Smooth muscle cell (in vitro differentiated cells): ENCODE results near the gene SIRPB1. TPM values are rescaled to one million over a fixed set of nuclear protein-coding genes. Genes with fewer than 3 reads are reported as not detected.

Experiments
- DNase-seq: peaks from one replicate; lab custom pipeline; 2025; ENCODE audit not compliant: unreplicated experiment; lab: John Stamatoyannopoulos, UW
- H2AFZ ChIP-seq: fragments of 200-600 bp; sonication (generic); 2 replicates; pipeline ENCODE4 v1.6.0; 2016; ENCODE audit warnings: antibody characterized with exemption, low read depth, mild to moderate bottlenecking
- H3F3A ChIP-seq: fragments of 200-600 bp; sonication (generic); 2 replicates; pipeline ENCODE4 v1.6.0; 2017; ENCODE audit warnings: antibody characterized with exemption, low read depth
- H3K27ac ChIP-seq: fragments of 200-600 bp; sonication (generic); 2 replicates; pipeline ENCODE4 v1.5.1; 2016; ENCODE audit warnings: low read depth, mild to moderate bottlenecking
- H3K27me3 ChIP-seq: fragments of 200-600 bp; sonication (generic); 2 replicates; pipeline ENCODE4 v1.6.1; 2016; ENCODE audit warnings: low read depth, mild to moderate bottlenecking
- H3K36me3 ChIP-seq: fragments of 200-600 bp; sonication (generic); 2 replicates; pipeline ENCODE4 v1.5.1; 2016; ENCODE audit warnings: low read depth
- H3K4me1 ChIP-seq: fragments of 200-600 bp; sonication (generic); 2 replicates; pipeline ENCODE4 v1.5.1; 2016; ENCODE audit warnings: low read depth
- H3K4me2 ChIP-seq: fragments of 200-600 bp; sonication (generic); 2 replicates; pipeline ENCODE4 v1.6.0; 2016; ENCODE audit warnings: mild to moderate bottlenecking
- H3K4me3 ChIP-seq: fragments of 200-600 bp; sonication (generic); 2 replicates; pipeline ENCODE4 v1.5.1; 2016; ENCODE audit warnings: mild to moderate bottlenecking
- H3K79me2 ChIP-seq: fragments of 200-600 bp; sonication (generic); 2 replicates; pipeline ENCODE4 v1.6.0; 2016; ENCODE audit warnings: low read depth, mild to moderate bottlenecking
- H3K9ac ChIP-seq: fragments of 200-600 bp; sonication (generic); 2 replicates; pipeline ENCODE4 v1.6.0; 2016; ENCODE audit warnings: low read depth
- H3K9me3 ChIP-seq: fragments of 200-600 bp; sonication (generic); replicated peaks from 2 replicates; pipeline ENCODE4 v1.5.1; 2016; ENCODE audit warnings: low read depth
- H4K20me1 ChIP-seq: fragments of 200-600 bp; sonication (generic); 2 replicates; pipeline ENCODE4 v1.6.0; 2016; ENCODE audit warnings: low read depth
- WGBS: methylation state at CpG from one replicate; pipeline ENCODE4 v1.1.7; 2016; ENCODE audit warnings: low lambda C conversion rate; 5-methylcytosine and 5-hydroxymethylcytosine counted together
- polyA plus RNA-seq: library from polyadenylated mRNA; unstranded; fragments of >200 nt; fragmentation: Nextera tagmentation; extraction: Ambion mirVana; gene quantifications from 2 replicates; pipeline ENCODE4 v1.2.1, GENCODE V29; 2016
- total RNA-seq: library from RNA; depleted of rRNA; stranded (reverse); fragments of >200 nt; gene quantifications from 2 replicates; pipeline ENCODE4 v1.2.3, GENCODE V29; 2014
- TF ChIP-seq, protein P1 (sequence below): fragments of 200-600 bp; sonication (generic); IDR thresholded peaks from 2 replicates; pipeline ENCODE4 v1.5.1; 2017; ENCODE audit warnings: borderline replicate concordance, mild to moderate bottlenecking, antibody characterized with exemption; ENCODE audit not compliant: insufficient read depth, poor library complexity, severe bottlenecking

SIRPB1 gene
- total and polyA plus RNA-seq, 2 experiments from 2014 or later: 0.49 to 0.61 TPM

DNA sequence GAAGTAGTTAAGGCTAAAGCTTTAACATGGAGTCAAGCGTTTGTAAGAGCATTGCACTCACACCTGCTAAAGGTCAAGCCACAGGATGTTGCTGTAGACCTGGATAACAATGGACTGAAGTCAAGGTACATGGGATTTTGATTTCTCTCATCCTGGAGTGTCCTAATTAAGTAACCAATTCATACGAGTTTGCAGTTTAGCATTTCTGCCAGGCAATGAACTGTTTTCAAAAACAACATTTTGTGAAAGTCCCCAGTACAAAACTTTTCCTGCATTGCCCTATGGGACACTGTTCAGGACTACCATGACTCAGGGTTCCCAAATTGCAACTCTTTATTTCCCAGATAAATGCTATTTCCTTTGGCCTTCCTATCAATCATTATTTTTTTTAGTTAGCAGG lies 17.4 kb upstream of the SIRPB1 start:
- no peak for DNase-seq
- no peaks in the 10 kb centered on the region for H3K36me3 ChIP-seq
- no peaks in the 10 kb centered on the region for H4K20me1 ChIP-seq
- no peak overlapping the region for H3K4me3 ChIP-seq
- H3K4me1 ChIP-seq: no peaks in the 10 kb centered on the region
- no peaks in the 10 kb centered on the region for H3K27me3 ChIP-seq
- H3K9me3 ChIP-seq: no peaks in the 10 kb centered on the region
- H3F3A ChIP-seq: no peaks in the 10 kb centered on the region
- no peak overlapping the region for H3K9ac ChIP-seq
- 79% methylated on average over 2 of the region's 2 CpGs for WGBS
- H3K79me2 ChIP-seq: no peaks in the 10 kb centered on the region
- TF ChIP-seq, protein P1, sequence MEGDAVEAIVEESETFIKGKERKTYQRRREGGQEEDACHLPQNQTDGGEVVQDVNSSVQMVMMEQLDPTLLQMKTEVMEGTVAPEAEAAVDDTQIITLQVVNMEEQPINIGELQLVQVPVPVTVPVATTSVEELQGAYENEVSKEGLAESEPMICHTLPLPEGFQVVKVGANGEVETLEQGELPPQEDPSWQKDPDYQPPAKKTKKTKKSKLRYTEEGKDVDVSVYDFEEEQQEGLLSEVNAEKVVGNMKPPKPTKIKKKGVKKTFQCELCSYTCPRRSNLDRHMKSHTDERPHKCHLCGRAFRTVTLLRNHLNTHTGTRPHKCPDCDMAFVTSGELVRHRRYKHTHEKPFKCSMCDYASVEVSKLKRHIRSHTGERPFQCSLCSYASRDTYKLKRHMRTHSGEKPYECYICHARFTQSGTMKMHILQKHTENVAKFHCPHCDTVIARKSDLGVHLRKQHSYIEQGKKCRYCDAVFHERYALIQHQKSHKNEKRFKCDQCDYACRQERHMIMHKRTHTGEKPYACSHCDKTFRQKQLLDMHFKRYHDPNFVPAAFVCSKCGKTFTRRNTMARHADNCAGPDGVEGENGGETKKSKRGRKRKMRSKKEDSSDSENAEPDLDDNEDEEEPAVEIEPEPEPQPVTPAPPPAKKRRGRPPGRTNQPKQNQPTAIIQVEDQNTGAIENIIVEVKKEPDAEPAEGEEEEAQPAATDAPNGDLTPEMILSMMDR: no peak
- H2AFZ ChIP-seq: no peak overlapping the region
- no peak overlapping the region for H3K27ac ChIP-seq
- no peak overlapping the region for H3K4me2 ChIP-seq

DNA sequence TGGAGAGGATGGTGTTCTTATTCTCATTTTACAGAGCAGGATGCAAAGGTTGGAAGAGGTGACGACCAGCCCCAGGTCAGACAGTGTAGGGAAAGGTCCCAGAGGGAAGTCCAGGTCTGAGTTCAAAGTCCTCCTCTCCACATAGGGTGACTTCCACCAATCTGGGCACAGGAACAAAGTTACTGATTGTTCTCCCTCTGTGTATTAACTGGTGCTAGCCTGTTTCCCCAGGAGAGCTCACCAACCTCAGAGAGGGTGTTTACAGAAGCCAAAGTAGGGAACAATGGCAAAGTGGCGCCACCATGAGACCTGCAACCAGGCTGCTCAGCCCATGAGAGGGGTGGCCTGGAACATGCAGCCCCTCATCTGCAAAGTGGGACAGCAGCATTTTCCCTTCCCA lies 16.8 kb upstream of the SIRPB1 start:
- H3K4me1 ChIP-seq: no peaks in the 10 kb centered on the region
- DNase-seq: no peak
- 98% methylated on average over 2 of the region's 2 CpGs for WGBS
- H3K27ac ChIP-seq: no peak overlapping the region
- no peaks in the 10 kb centered on the region for H3K79me2 ChIP-seq
- no peaks in the 10 kb centered on the region for H4K20me1 ChIP-seq
- H3K9ac ChIP-seq: no peak overlapping the region
- no peaks in the 10 kb centered on the region for H3K27me3 ChIP-seq
- TF ChIP-seq, protein P1: no peak
- H3K4me3 ChIP-seq: no peak overlapping the region
- no peak overlapping the region for H3K4me2 ChIP-seq
- no peak overlapping the region for H2AFZ ChIP-seq
- no peaks in the 10 kb centered on the region for H3F3A ChIP-seq
- H3K9me3 ChIP-seq: no peaks in the 10 kb centered on the region
- no peaks in the 10 kb centered on the region for H3K36me3 ChIP-seq

DNA sequence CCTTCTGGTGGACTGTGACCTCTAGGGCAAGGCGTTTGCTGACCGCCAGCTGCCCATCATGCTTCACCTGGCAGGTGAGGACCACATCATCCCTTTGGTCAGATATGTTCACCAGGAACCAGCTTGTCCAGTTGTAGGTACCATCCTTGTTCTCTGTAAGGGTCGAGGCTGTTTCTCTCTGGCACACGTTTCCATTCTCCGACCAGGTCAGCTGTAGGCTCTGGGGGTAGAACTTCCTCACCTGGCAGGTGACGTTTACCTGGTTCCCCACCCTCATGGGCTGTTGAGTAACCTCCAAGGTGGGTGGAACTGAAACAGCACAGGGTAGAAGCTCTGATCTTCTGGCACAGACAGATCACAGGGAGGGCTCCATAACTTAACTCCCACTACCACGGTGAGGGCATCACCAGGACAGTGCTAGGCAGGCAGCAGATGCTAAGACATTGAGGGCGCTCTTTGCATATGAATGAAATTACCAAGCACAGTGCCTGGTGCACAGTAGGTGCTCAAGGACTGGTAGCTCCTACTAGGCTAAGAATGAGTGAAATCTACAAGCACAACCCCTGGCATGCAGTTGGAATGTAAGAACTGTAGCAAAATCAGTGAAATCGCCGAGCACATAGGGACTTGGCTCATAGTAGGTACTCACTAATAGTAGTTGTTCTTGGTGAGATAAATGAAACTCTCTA lies 15.6 kb upstream of the SIRPB1 start:
- H3F3A ChIP-seq: no peaks in the 10 kb centered on the region
- H3K4me2 ChIP-seq: no peak overlapping the region
- no peaks in the 10 kb centered on the region for H3K4me1 ChIP-seq
- WGBS: 91% methylated on average over 10 of the region's 10 CpGs
- H3K79me2 ChIP-seq: no peaks in the 10 kb centered on the region
- H2AFZ ChIP-seq: no peak overlapping the region
- H4K20me1 ChIP-seq: no peaks in the 10 kb centered on the region
- TF ChIP-seq, protein P1: no peak
- H3K4me3 ChIP-seq: no peak overlapping the region
- no peaks in the 10 kb centered on the region for H3K9me3 ChIP-seq
- no peak overlapping the region for H3K27ac ChIP-seq
- no peak for DNase-seq
- no peaks in the 10 kb centered on the region for H3K27me3 ChIP-seq
- H3K36me3 ChIP-seq: no peaks in the 10 kb centered on the region
- H3K9ac ChIP-seq: no peak overlapping the region

DNA sequence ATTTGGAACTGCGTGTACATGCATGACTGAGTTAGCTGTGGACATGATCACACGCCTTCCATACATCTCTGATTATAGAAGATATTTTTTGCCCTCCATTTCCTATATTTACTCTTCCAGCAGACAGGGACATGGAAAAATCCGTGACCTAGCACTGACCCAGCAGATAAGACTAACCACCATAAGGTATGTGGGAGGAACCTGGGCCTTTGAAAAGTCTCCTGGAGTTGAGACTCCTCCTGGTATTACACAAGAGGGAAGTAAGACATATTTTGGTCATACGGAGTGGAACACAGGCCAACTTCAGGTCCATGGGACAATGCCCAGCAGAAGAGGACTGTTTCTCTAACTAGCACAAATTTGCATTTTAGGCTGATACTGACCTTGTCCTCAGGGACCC lies 13.7 kb upstream of the SIRPB1 start:
- H3K79me2 ChIP-seq: no peaks in the 10 kb centered on the region
- H4K20me1 ChIP-seq: no peaks in the 10 kb centered on the region
- H3K4me2 ChIP-seq: no peak overlapping the region
- no peaks in the 10 kb centered on the region for H3K27me3 ChIP-seq
- no peaks in the 10 kb centered on the region for H3K9me3 ChIP-seq
- H3F3A ChIP-seq: no peaks in the 10 kb centered on the region
- TF ChIP-seq, protein P1: no peak
- no peaks in the 10 kb centered on the region for H3K4me1 ChIP-seq
- H3K27ac ChIP-seq: no peak overlapping the region
- H3K36me3 ChIP-seq: no peaks in the 10 kb centered on the region
- H3K4me3 ChIP-seq: no peak overlapping the region
- no peak overlapping the region for H3K9ac ChIP-seq
- no peak overlapping the region for H2AFZ ChIP-seq
- DNase-seq: no peak
- WGBS: 85% methylated on average over 4 of the region's 4 CpGs
